ENCODE results near the gene MPL. TPM values are rescaled to one million over a fixed set of nuclear protein-coding genes. Genes with fewer than 3 reads are reported as not detected.

MPL gene
- total and polyA plus RNA-seq, 10 of the 15 experiments (the other 5 are each of a cell fraction or from before 2014, with no cell fraction given), result not detected

- in situ Hi-C loops (cut with MboI), result no loop called here
- no peak for TF ChIP-seq BCL11A (IDR thresholded peaks at IDR 0.05; ENCODE audit: low read depth, low read length)
- TF ChIP-seq ZBTB11 (CRISPR knock-in tag; IDR thresholded peaks at IDR 0.05), result no peak
- TF ChIP-seq POLR2AphosphoS2 (IDR thresholded peaks at IDR 0.05; ENCODE audit: low read depth, low read length), result no peak
- TF ChIP-seq GABPA (IDR thresholded peaks at IDR 0.05; ENCODE audit: low read depth), result no peak
- no peak for TF ChIP-seq CHD1 (IDR thresholded peaks at IDR 0.05; ENCODE audit: low read depth, low read length)
- no peak for TF ChIP-seq NFYA (IDR thresholded peaks at IDR 0.05; ENCODE audit: borderline replicate concordance, low read depth, low read length)
- TF ChIP-seq, protein P1, sequence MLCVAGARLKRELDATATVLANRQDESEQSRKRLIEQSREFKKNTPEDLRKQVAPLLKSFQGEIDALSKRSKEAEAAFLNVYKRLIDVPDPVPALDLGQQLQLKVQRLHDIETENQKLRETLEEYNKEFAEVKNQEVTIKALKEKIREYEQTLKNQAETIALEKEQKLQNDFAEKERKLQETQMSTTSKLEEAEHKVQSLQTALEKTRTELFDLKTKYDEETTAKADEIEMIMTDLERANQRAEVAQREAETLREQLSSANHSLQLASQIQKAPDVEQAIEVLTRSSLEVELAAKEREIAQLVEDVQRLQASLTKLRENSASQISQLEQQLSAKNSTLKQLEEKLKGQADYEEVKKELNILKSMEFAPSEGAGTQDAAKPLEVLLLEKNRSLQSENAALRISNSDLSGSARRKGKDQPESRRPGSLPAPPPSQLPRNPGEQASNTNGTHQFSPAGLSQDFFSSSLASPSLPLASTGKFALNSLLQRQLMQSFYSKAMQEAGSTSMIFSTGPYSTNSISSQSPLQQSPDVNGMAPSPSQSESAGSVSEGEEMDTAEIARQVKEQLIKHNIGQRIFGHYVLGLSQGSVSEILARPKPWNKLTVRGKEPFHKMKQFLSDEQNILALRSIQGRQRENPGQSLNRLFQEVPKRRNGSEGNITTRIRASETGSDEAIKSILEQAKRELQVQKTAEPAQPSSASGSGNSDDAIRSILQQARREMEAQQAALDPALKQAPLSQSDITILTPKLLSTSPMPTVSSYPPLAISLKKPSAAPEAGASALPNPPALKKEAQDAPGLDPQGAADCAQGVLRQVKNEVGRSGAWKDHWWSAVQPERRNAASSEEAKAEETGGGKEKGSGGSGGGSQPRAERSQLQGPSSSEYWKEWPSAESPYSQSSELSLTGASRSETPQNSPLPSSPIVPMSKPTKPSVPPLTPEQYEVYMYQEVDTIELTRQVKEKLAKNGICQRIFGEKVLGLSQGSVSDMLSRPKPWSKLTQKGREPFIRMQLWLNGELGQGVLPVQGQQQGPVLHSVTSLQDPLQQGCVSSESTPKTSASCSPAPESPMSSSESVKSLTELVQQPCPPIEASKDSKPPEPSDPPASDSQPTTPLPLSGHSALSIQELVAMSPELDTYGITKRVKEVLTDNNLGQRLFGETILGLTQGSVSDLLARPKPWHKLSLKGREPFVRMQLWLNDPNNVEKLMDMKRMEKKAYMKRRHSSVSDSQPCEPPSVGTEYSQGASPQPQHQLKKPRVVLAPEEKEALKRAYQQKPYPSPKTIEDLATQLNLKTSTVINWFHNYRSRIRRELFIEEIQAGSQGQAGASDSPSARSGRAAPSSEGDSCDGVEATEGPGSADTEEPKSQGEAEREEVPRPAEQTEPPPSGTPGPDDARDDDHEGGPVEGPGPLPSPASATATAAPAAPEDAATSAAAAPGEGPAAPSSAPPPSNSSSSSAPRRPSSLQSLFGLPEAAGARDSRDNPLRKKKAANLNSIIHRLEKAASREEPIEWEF (IDR thresholded peaks at IDR 0.05; ENCODE audit: insufficient replicate concordance, low read depth, low read length), result no peak
- no peak for TF ChIP-seq POU2F2 (IDR thresholded peaks at IDR 0.05; ENCODE audit: borderline replicate concordance, low read depth, low read length)
- TF ChIP-seq, protein P2, sequence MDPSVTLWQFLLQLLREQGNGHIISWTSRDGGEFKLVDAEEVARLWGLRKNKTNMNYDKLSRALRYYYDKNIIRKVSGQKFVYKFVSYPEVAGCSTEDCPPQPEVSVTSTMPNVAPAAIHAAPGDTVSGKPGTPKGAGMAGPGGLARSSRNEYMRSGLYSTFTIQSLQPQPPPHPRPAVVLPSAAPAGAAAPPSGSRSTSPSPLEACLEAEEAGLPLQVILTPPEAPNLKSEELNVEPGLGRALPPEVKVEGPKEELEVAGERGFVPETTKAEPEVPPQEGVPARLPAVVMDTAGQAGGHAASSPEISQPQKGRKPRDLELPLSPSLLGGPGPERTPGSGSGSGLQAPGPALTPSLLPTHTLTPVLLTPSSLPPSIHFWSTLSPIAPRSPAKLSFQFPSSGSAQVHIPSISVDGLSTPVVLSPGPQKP (IDR thresholded peaks at IDR 0.05; ENCODE audit: low read depth, low read length), result no peak
- TF ChIP-seq MEF2B (IDR thresholded peaks at IDR 0.05; ENCODE audit: partially characterized antibody, poor library complexity, severe bottlenecking), result no peak
- TF ChIP-seq BRCA1 (IDR thresholded peaks at IDR 0.05; ENCODE audit: low read depth, low read length), result no peak
- TF ChIP-seq ZNF207 (IDR thresholded peaks at IDR 0.05; ENCODE audit: borderline replicate concordance), result no peak
- no peak for TF ChIP-seq SREBF1 (IDR thresholded peaks at IDR 0.05; ENCODE audit: low read length)
Measured at GRCh38 chr1:43315963-43316737, 21.5 kb upstream of the MPL start.

More at GRCh38 chr1:43315963-43316737, 21.5 kb upstream of the MPL start:
- H3K4me1 ChIP-seq (ENCODE audit: control insufficient read depth, insufficient read depth, low read length), result no peaks in the 10 kb centered on the region
- intact Hi-C loops (cut with micrococcal nuclease; ENCODE audit: unreplicated experiment), result no loop called here
- RAD21 ChIA-PET (ENCODE audit: unreplicated experiment), result no interaction called here
- no peak overlapping the region for H3K4me2 ChIP-seq (ENCODE audit: control insufficient read depth, insufficient read depth)
- H3K9ac ChIP-seq (ENCODE audit: control insufficient read depth, insufficient read depth, low read length), result no peak overlapping the region
- H4K20me1 ChIP-seq (ENCODE audit: control insufficient read depth, insufficient read depth), result no peaks in the 10 kb centered on the region
- FAIRE-seq (peak; percentile 18), ATAC-seq (no peak), DNase-seq (ENCODE audit: low read depth, low spot score) (no peak)
- SMC1A ChIA-PET (ENCODE audit: uncharacterized antibody, unreplicated experiment), result interaction anchor here (0.6 to 1.5 kb wide), 4 partner anchors 14 to 95 kb away, joined by 3 to 5 read pairs (median 4); no protein-coding TSS in a partner anchor
- POLR2A ChIA-PET, result no interaction called here
- H3K9me3 ChIP-seq (replicated peaks; ENCODE audit: control insufficient read depth, insufficient read depth, low read length), result no peaks in the 10 kb centered on the region
- WGBS (ENCODE audit: insufficient coverage, insufficient replicate concordance, low lambda C conversion rate, missing lambda C conversion rate), result 38% methylated on average over 10 of the region's 10 CpGs
- no peak overlapping the region for H2AFZ ChIP-seq (ENCODE audit: control insufficient read depth, low read depth, low read length)
- no TSS peak for BruUV-seq (replicated peaks)
- H3K79me2 ChIP-seq (ENCODE audit: control insufficient read depth, insufficient read depth, low read length), result no peaks in the 10 kb centered on the region
- no peak overlapping the region for H3K27ac ChIP-seq (ENCODE audit: control insufficient read depth, insufficient read depth)
- H3K27me3 ChIP-seq (replicated peaks in 1 of 2; ENCODE audit: control insufficient read depth in 2 of 2, insufficient read depth in 2 of 2, low read length in 1 of 2), result no peaks in the 10 kb centered on the region
- no peak overlapping the region for H3K4me3 ChIP-seq
- no peaks in the 10 kb centered on the region for H3K36me3 ChIP-seq (ENCODE audit: control insufficient read depth in 2 of 2, insufficient read depth in 2 of 2, low read length in 1 of 2)
- CTCF ChIA-PET, result interaction anchor here (1.4 kb wide), 2 partner anchors 26 to 77 kb away, joined by 3 to 4 read pairs; no protein-coding TSS in a partner anchor

Measured in GM12878 (cell line).